Measurements from ENCODE around the gene MILR1. TPM values are rescaled to one million over a fixed set of nuclear protein-coding genes. Genes with fewer than 3 reads are reported as not detected.

MILR1 gene
- total and polyA plus RNA-seq, 12 donors = 1.0 to 13.3 (median 1.3) TPM

DNA sequence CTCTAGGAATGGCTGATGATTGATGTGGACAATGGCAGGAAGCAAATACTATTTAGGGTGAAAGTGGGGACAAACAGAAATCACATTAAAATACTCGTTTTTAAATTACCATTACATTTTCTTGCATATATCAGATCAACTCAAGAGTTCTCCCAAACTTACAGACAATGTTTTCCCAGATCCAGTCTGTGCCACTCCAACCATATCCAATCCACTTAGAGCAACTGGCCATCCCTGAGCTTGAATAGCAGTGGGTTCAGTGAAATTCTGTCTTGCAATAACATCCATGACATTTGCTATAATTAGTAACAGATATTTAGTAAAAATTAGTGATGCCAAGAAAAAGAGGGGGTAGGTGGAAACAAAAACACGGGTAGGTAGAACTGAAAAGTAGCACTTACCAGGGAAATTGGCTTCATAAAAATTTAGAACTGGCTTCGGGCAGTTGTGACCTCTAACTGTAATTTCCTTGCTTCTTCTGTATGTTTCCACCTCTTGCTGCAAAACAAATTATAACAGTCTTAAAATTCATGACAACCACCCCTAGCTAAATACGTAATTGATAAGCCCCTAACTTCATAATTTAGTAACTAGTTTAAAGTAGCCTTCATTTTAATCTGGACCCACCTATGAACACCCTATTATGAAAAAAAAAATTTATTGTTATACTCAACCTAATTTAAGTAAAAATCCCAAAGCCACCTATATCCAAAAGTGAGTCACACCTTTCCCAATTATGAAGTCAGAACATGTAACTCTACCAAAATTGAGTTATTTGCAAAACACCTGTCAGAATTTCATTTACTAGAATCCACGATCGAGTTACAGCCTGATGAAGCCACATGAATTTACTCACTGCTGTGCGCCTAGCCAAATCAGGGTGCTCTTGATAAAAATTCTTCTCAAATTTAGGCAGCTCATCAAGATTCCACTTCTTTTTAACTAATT is 55.2 kb downstream of the MILR1 start:
- Histone ChIP-seq H3K27me3 (no peaks in the 10 kb centered on the region), H3K36me3 (peaks cover 0 to 65% (median 55%) of the 10 kb centered on the region in 9 donors), H3K9me3 (no peaks in the 10 kb centered on the region), H3K4me3 (peak overlapping the region; percentile 72 to 99 (median 91)), H3K27ac (peak overlapping the region in 9 of 10 donors; percentile 86 to 100 (median 99)), H3K4me1 (peaks cover 8 to 74% (median 68%) of the 10 kb centered on the region in 9 donors)
- 16 to 27% methylated on average over 7 of the region's 7 CpGs for WGBS, 2 donors
- no peak for ATAC-seq
- intact Hi-C loops (cut with DNase I) = loop anchor here in 1 of 10 donors (10.0 kb wide), 1 partner anchor 679 kb away; the partner anchor contains the start of genes FTSJ3 and PSMC5
- TF ChIP-seq CTCF (IDR thresholded peaks at IDR 0.05) = no peak
- DNase-seq = no peak

DNA sequence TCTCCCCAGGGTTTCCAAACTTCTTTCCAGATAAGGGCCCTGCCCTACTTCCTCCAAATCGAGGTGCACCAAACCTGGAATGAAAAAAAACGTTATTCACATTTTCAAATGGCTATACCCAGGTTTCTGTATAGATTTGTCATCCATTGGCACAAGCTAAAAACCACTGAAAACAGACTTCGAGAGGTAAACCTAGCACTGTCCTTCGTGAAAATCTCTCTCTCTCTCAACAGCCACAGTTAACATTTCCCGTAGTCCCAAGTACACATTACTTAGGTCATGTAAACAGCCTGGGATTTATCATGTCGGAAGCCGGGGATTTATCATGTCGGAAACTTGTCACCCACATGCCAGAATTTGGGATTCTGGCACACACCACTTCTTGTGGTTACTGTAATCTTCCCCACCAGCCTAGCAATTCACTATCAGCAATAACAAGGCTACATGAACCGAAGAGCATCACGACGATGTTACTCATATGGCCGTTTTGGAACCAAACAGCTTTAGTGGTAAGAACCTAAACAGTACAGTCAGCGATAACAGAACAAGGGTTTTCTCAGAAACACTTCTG is 55.9 kb downstream of the MILR1 start:
- peak in 1 of 2 donors; percentile 34 for DNase-seq
- Histone ChIP-seq H3K27ac (peak overlapping the region; percentile 86 to 100 (median 99)), H3K9me3 (no peaks in the 10 kb centered on the region), H3K36me3 (peaks cover 0 to 65% (median 48%) of the 10 kb centered on the region in 9 donors), H3K27me3 (no peaks in the 10 kb centered on the region), H3K4me1 (peaks cover 8 to 73% (median 68%) of the 10 kb centered on the region in 9 donors), H3K4me3 (peak overlapping the region; percentile 72 to 99 (median 91))
- TF ChIP-seq CTCF (IDR thresholded peaks at IDR 0.05) = no peak
- no peak for ATAC-seq
- intact Hi-C loops (cut with DNase I) = loop anchor here in 3 of 10 donors (5.0 to 10.0 kb wide), 2 partner anchors 83 to 680 kb away; partner anchors contain the start of genes FTSJ3 (in 1 of the 3) and PSMC5 (in 1 of the 3)
- 1% methylated on average over 13 of the region's 13 CpGs for WGBS, 2 donors

GRCh38 chr17:64505340-64506200 is 56.7 kb downstream of the MILR1 start:
- intact Hi-C loops (cut with DNase I) = loop anchor here in 4 of 10 donors (1.0 to 10.0 kb wide), 3 partner anchors 8 to 681 kb away; partner anchors contain the start of genes FTSJ3 (in 1 of the 4), POLG2 (in 1 of the 4) and PSMC5 (in 1 of the 4)
- no peaks in the 10 kb centered on the region for H3K9me3 ChIP-seq
- 1% methylated on average over 76 of the region's 76 CpGs for WGBS, 2 donors

More at GRCh38 chr17:64505340-64506200, 56.7 kb downstream of the MILR1 start:
- peaks cover 8 to 72% (median 64%) of the 10 kb centered on the region in 9 donors for H3K4me1 ChIP-seq
- peaks cover 0 to 65% (median 46%) of the 10 kb centered on the region in 9 donors for H3K36me3 ChIP-seq
- peak in 1 of 9 donors; percentile 9 for TF ChIP-seq CTCF (IDR thresholded peaks at IDR 0.05)
- peak; percentile 53 to 84 (median 80) for ATAC-seq
- peak overlapping the region; percentile 86 to 100 (median 99) for H3K27ac ChIP-seq
- no peaks in the 10 kb centered on the region for H3K27me3 ChIP-seq
- peak overlapping the region; percentile 72 to 99 (median 91) for H3K4me3 ChIP-seq
- DNase-seq = peak; percentile 90 to 94

Measured in heart right ventricle (tissue), 16 donors.